HG02938 (cell line): ENCODE results near the gene VAV3.
A peak's percentile ranks its signal among the peaks of the same experiment; 100 is the strongest.

Source experiments
- ATAC-seq: cut with Tn5 transposase; IDR thresholded peaks from one replicate; pipeline ENCODE4 v1.9.1; 2021; ENCODE audit warnings: mild to moderate bottlenecking, moderate library complexity; ENCODE audit not compliant: unreplicated experiment

Gene VAV3

DNA sequence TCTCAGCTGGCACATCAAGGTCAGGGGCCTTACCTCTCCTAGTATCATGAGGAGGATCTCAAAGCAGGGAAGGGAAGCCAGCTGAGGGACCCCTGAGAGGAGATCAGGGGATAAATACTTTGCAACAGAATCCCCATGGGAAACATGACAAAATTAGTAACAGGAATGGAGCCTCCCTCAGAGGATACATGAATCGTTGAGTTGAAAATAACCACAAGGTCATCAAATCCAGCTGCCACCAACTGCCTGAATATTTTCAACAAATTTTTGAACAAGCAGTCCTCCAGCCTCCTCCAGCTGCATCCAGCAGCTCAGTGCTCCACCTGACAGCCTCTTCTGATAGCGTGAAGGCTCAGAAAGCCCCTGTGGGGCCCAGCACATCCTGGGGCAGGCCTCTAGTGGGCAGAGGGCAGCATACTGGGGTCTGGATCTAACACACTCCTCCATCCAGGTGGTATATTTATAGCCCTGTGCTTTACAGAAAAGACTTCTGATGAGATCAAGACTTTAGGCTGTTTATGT is 419.9 kb downstream of the VAV3 start:
- no peak for ATAC-seq

DNA sequence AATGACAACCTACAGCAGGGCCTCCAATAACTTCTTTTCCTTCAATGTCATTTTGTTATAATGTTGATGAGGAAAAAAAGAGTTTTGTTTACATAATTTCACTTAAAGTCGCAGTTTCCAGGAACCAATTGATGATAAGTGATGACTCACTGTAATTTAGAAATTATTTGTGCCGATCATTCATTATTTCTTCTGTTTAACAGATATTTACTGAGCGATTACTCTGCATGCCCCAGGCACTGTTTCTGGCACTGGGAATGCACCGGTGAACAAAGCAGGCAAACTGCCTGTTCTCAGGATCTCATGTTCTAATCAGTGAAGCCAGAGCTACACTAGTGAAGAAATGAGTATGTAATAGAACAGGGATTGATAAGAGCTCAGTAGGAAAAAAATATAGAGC is 420.7 kb downstream of the VAV3 start:
- no peak for ATAC-seq

GRCh38 chr1:107541412-107541811 is 423.6 kb downstream of the VAV3 start:
- ATAC-seq, result no peak

DNA sequence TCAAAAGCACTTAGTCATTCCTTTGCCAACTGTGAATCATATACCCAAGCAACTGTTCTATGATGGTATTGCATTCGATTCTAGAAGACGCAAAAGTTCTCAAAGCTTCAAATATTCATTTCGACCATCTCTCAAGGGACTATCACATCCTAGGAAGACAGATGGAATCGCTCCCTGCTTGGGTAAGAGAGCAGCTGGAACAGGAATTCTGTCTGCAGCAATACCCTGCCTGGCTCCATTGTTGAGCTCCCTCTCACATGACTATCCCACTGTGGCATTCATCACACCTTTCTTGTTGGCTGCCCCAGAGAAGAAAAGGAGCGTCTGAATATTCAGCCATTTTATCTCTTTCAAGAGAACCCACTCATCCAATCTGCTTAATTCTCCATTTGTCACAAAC is 426.5 kb downstream of the VAV3 start:
- ATAC-seq, result no peak

DNA sequence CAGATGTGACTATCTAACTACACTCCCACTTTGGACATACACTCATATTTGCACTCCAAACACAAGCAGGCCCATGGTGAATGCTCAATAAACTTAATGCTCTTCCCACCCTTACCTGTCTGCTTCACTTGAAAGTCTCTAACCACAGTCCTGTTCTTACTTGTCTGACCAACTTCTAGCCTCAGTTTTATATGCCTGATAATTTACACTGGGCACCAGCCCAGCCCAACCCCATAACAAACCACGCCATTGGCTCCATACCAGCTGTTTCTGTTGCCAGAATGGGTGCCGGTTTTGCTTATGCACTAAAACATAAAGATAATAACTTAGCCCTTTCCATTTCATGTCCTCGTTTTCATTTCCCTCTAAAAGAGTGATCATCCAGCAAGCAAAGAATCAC is 428.7 kb downstream of the VAV3 start:
- ATAC-seq, result no peak

DNA sequence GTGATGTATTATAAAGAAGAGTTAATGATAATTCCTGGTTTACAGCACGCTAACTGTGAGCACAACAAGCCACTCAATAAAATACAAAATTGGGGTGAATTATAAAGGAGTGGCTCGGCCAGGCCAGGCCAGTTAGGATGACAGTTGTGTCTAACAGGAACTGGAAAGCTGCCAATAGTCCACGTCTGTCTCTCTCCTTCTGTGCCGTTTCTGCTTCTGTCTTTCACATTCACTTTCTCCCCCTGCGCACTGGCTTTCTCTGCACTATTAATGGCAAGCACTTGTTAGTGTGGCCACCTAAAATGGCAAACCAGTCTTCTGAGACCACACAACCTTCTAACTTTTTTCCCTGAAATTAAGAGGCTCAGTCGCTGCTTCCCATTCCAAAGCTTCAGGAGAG is 429.9 kb downstream of the VAV3 start:
- peak; percentile 80 for ATAC-seq

DNA sequence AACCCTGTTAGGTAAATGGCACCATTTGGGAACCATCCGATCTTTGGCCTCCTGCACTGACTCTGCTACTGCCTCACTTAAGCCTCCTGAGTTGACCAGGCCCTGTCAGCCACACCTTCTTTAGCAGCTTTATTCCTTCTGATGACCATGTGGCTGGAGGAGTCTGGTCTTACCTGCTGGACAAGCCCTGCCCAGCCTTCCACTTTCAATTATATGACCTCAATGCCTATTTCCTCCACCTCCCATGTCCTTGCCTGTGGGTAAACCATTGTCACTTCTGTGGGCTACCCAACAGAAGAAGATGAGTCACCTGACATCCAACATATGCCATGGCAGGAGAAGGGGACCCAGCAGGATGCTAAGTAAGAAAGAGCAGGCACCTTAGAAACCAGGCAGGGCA is 430.3 kb downstream of the VAV3 start:
- peak; percentile 7 for ATAC-seq

DNA sequence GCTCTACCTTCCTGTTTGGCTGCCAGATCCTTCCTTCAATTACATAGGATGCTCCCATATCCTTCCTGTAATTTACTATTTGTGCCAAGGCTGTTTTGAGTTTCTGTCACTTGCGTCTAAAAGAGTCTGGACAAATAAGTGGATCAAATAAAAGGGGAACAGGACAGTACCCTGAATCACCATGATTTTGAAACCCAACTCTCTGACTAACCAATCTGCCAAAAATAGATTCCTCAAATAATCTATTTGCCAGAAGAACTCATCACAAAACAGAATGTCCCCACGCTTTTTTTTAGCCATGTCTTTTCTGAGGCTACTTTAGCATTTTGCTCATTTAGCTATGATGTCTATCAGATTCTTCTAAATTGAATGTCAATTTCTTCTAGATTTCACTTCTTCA is 431.5 kb downstream of the VAV3 start:
- no peak for ATAC-seq

DNA sequence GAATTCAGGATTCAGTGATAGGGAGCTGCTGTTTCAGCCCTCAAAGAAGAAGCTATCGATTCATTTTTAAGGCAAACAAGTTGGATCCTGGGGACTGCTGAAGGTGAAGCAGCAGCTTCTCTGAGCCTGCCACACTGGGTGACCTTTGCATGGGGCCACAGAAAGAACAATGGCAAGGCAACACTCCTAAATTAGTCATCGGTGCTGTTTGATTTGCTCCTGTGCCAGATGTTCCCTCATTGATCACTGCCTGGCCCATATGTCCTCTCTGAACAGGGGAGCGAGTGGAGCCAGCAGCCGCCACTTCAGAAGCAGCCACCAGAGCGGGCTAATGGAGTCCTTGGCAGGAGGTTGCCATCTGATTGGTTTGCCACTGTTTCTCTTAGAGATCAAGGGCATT is 432.7 kb downstream of the VAV3 start:
- ATAC-seq, result no peak

- no peak for ATAC-seq
Observed at GRCh38 chr1:107531065-107531908, 433.7 kb downstream of the VAV3 start.

DNA sequence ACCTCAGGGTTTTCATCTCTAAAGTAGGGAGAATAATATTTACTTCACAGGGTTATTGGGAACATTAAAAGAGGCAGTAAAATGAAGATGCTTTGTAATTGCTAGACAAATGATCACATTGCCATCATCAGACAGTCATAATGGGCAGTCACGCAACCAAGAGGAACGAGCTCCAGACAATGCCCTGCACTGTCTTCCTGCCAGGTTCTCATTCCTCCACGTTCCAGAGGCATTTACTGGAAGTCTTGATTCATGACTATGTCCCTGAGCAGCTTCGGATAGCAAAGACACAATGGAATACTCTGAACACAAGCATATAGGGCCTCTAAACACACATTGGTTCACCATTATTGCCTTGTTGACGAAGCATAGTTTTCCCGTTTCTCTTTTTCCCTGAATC is 434.4 kb downstream of the VAV3 start:
- no peak for ATAC-seq

DNA sequence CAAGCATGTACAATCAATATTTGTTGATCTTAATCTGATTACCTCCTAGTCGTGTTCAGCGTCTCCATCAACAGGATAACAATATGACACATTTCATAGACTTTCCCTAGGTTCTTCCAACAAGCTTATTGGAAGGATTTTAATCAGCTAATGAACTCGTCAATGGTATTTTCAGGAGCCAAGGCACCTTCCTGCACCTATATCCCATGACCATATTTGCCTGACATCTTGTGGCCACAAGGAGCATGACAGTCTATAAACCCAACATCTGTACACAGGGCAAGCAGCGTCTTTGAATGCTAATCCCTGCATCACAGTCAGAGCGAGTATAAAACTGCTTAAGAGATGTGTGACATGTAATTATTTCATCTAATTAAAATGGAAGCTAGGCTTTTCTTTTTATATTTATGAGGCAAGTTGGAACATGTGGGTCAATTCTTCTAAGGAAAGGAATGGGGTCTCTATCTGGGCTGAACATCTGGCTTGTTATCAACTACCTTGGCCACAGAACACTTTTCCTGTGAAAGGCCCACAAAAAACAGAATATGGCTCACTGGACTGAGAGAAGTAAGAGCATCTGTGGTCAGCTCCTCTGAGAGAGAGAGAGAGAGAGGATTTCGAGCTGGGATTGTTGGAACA is 435.4 kb downstream of the VAV3 start:
- ATAC-seq, result peak; percentile 96

GRCh38 chr1:107526524-107527198 is 438.3 kb downstream of the VAV3 start:
- ATAC-seq, result no peak

GRCh38 chr1:107525961-107526360 is 439.0 kb downstream of the VAV3 start:
- no peak for ATAC-seq

DNA sequence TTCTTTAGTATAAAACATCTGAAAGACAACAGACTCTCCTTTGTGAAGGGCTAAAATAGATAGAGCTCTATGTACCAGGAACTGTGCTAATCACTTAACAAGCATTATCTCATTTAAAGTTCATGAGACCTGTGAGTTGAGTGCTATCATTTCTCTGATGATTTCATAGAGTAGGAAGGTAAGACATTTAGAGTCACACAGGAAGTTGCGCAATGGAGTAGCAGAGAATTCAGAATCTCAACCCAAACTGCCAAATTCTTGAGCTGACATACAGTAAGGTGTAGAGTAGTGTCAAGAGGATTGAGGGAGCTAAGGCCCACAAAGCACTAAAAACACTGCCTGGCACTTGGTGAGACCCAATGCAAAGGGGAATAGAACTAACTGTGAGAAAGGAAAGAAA is 439.8 kb downstream of the VAV3 start:
- no peak for ATAC-seq

DNA sequence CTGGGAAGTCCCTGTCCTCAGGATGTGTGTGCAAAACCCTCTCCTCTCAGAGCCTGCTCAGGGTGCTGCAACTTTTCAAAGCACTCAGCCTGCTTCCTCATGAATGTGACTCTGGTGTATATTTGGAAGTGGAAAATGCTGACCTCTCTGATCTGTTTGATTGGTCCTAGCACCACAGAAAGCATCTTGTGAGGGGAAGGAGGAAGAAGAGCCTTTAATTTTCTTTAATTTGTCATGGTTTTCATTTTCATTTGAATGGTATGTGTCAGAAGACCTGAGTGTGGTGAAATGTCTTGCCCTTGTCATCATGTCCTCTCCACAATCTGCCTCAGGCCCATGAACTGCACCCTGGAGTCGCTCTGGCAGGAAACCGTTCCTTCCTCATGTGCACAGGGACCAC is 440.7 kb downstream of the VAV3 start:
- ATAC-seq, result no peak

DNA sequence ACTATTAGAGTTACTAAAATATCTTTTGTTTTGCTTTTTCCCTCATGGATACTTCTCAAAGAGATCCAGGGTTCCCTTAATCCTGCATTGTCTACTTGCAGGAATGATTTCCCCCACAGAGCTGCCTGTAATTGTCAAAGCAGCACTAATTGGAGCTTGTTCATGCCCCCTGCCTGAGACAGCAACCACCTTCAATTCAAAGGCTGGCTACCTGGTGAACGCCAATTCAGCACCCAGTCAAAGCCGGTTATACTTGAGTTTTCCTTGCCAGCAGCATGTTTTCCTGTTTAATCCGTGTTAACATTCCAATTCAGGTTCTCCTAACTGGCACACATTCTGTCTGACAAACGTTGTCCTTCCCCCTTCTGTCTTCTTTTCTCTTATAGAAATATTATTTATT is 441.2 kb downstream of the VAV3 start:
- ATAC-seq, result no peak

DNA sequence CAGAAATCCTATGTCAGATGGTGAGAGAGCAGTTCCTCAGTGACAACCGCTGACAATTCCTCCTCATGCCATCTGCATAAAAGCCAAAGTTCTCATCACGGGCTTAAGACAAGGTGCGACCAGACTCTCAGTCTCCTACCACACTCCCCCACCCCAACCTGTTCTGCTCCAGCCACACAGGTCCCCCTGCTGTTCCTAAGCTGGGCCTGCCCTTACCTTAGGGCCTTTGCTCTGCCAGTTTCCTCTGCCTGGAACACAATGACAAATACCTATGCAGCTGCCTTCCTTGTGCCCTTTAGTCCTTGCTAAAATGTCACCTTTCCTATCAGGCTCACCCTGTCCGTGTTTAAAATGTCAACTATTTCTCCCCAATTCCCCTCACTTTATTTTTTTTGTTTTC is 441.9 kb downstream of the VAV3 start:
- ATAC-seq, result no peak
